ENCODE measurements around the gene EFTUD2.
A peak's percentile ranks its signal among the peaks of the same experiment; 100 is the strongest.
"Not testable (repeated sequence)": the region's sequence is repeated elsewhere in the genome, so short reads cannot be mapped to it uniquely, and the experiment has no call there.

Gene EFTUD2

DNA sequence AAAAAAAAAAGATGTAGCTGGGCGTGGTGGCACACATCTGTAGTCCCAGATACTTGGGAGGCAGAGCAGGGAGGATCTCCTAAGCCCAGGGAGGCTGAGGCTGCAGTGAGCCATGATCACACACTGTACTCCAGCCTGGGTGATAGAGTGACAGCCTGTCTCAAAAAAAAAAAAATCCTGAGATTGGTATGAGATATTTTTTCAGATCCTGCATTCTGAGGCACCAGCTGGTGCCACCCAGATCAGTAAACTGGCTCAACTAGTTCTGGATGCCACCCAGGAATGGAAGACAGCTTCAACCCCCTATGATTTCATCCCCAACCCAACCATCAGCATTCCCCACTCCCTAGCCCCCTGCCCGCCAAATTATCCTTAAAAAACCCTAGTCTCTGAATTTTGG is 62.0 kb downstream of the EFTUD2 start:
- peaks cover 5% of the 10 kb centered on the region for H3K27me3 ChIP-seq (ENCODE audit: low read depth, low read length)
- no peak overlapping the region for H3K4me3 ChIP-seq (ENCODE audit: low read depth in 1 of 2, low read length in 2 of 2)
- peaks cover 0 to 3% of the 10 kb centered on the region in 2 donors for H3K4me1 ChIP-seq (ENCODE audit: control insufficient read depth in 1 of 2, insufficient read depth in 2 of 2, low read length in 2 of 2)
- no peaks in the 10 kb centered on the region for H3K9me3 ChIP-seq (ENCODE audit: control insufficient read depth in 1 of 2, low read length in 2 of 2)
- H3K27ac ChIP-seq (ENCODE audit: low read length) = no peak overlapping the region
- no peaks in the 10 kb centered on the region for H3K36me3 ChIP-seq (ENCODE audit: control insufficient read depth in 1 of 2, insufficient read depth in 2 of 2, low read length in 2 of 2)

DNA sequence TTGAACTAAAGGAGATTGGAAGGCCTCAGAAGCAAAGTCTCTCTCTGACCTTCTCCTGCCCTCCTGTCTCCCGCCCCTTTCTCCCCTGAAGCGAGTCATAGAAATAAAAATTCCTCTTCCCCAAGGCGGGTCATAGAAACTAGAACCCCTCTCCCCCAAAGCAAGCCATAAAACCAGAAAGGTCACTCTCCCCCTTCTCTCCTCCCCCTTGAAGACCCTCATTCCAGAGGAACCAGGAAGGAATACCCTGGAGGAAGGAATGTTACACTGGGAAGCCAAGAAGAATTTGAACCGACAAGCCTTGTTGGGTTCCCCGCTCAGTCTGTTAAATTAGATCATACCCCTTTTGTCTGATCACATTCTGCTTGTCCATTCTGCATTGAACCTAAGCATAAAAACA is 66.4 kb downstream of the EFTUD2 start:
- Histone ChIP-seq H3K4me3 (ENCODE audit: low read depth in 1 of 2, low read length in 2 of 2) (no peak overlapping the region), H3K9me3 (ENCODE audit: control insufficient read depth in 1 of 2, low read length in 2 of 2) (no peaks in the 10 kb centered on the region), H3K27me3 (ENCODE audit: low read depth, low read length) (peaks cover 25% of the 10 kb centered on the region), H3K27ac (ENCODE audit: low read length) (no peak overlapping the region), H3K4me1 (ENCODE audit: control insufficient read depth in 1 of 2, insufficient read depth in 2 of 2, low read length in 2 of 2) (no peaks in the 10 kb centered on the region), H3K36me3 (ENCODE audit: control insufficient read depth in 1 of 2, insufficient read depth in 2 of 2, low read length in 2 of 2) (no peaks in the 10 kb centered on the region)

DNA sequence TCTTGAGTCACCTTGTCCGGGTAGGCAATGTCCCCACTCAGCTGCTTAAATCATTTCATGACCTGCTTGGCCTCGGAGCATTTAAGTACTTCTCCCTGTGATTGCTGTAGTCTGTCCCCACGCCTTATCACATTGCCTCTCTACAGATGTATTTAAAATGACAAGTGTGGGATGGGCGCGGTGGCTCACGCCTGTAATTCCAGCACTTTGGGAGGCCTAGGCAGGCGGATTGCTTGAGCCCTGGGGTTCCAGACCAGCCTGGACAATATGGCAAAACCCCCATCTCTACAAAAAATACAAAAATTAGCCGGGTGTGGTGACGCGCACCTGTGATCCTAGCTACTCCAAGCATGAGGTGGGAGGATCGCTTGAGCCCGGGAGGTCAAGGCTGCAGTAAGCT is 67.9 kb downstream of the EFTUD2 start:
- H3K4me3 ChIP-seq (ENCODE audit: low read depth in 1 of 2, low read length in 2 of 2) = no peak overlapping the region
- H3K4me1 ChIP-seq (ENCODE audit: control insufficient read depth in 1 of 2, insufficient read depth in 2 of 2, low read length in 2 of 2) = no peaks in the 10 kb centered on the region
- H3K36me3 ChIP-seq (ENCODE audit: control insufficient read depth in 1 of 2, insufficient read depth in 2 of 2, low read length in 2 of 2) = no peaks in the 10 kb centered on the region
- peaks cover 32% of the 10 kb centered on the region for H3K27me3 ChIP-seq (ENCODE audit: low read depth, low read length)
- no peak overlapping the region for H3K27ac ChIP-seq (ENCODE audit: low read length)
- no peaks in the 10 kb centered on the region for H3K9me3 ChIP-seq (ENCODE audit: control insufficient read depth in 1 of 2, low read length in 2 of 2)

DNA sequence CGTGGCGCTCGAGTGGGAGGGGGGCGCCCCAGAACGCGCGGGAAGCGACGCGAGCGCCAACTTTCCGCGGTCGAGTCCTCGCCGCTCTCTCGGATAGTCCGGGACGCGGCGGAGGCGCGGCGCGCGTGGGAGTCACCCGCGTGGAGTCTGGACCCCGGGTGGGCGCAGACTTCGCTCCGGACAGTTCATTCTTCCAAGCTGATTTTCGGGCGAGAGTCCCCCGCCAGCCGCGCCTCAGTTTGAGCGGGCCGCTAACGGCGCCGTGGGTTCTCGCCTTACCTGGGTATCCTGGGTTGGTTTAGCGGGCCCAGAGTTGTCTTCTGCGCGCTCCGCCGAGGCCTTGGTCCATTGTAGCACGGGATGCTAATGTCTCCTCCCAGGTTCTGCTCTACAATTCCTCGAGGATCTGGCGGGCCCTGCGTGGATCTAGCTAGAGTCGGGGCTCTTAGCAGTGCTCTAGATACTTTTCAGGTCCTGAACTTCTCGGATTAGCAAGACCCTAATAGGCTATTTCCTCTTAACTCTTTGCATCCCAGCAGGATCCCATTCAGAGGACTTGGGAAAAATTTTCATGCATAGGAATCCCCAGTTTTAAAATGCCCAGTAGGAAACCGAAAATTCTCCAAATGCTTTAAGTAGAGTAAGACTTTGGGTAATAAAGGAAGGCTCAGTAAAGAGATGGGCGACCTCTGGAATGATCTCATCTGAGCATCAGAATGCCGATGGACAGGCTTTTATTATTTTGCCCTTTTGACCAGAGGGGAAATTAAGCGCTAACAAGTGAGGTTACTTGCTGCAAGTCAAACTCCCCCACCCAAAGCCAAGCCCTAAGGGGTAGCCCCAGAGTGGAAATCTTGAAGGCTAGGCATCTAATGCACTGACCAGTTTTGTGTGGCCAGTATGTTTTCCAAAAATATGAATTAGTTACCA is 68.6 kb downstream of the EFTUD2 start:
- peaks cover 37% of the 10 kb centered on the region for H3K27me3 ChIP-seq (ENCODE audit: low read depth, low read length)
- peak overlapping the region in 1 of 2 donors; percentile 68 for H3K4me3 ChIP-seq (ENCODE audit: low read depth in 1 of 2, low read length in 2 of 2)
- no peak overlapping the region for H3K27ac ChIP-seq (ENCODE audit: low read length)
- H3K36me3 ChIP-seq (ENCODE audit: control insufficient read depth in 1 of 2, insufficient read depth in 2 of 2, low read length in 2 of 2) = no peaks in the 10 kb centered on the region
- H3K9me3 ChIP-seq (ENCODE audit: control insufficient read depth in 1 of 2, low read length in 2 of 2) = no peaks in the 10 kb centered on the region
- no peaks in the 10 kb centered on the region for H3K4me1 ChIP-seq (ENCODE audit: control insufficient read depth in 1 of 2, insufficient read depth in 2 of 2, low read length in 2 of 2)

DNA sequence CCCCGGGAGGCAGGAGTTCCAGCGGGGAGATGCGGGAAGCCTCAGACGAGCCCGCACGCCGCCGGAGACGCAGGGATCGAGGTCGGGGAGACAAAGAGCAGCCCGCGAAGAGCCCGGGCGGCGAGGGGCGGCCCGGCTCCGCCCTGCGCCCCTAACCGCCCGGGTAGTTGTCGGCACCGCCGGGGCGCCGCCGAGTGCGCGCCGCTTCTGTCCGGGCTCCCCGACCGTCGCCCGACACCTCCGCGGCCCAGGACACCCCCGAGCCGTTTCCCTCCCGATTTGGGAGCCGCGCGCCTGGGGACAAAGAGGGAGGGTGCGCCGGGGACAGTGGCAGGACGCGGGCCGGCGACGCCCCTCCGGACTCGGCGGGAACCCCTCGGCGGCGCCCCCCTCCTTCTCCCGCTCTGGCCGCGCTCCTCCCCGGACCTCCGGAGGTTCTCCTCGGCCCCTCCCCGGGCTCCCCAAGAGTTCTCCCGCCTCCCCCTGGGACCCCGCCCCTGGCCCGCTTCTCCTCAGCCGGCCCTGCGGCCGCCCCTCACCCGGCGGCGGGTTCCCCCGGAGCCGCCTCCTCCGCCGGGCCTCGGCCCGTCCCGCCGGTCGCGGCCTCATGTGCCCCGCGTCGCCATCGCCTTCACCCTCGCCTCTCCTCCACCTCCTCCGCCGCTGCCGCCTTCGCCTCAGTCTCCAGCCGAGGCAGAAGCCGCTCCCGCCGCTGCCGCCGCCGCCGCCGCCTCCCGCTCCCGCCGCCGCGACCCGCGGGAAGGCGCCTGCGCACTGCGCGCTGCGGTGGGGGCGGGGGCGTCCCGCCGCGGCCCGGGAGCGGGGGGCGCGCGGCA is 69.5 kb downstream of the EFTUD2 start, which contains the start of gene GJC1:
GJC1 (minus strand) TSS at position 765 of the 836 bp plus-strand sequence. CDS start 24,470 bp downstream, outside the sequence.
- Histone ChIP-seq H3K27me3 (ENCODE audit: low read depth, low read length) (peaks cover 37% of the 10 kb centered on the region), H3K4me1 (ENCODE audit: control insufficient read depth in 1 of 2, insufficient read depth in 2 of 2, low read length in 2 of 2) (no peaks in the 10 kb centered on the region), H3K4me3 (ENCODE audit: low read depth in 1 of 2, low read length in 2 of 2) (peak within 1 kb of the TSS; percentile 60 to 68), H3K27ac (ENCODE audit: low read length) (peak within 1 kb of the TSS; percentile 79), H3K9me3 (ENCODE audit: control insufficient read depth in 1 of 2, low read length in 2 of 2) (no peaks in the 10 kb centered on the region), H3K36me3 (ENCODE audit: control insufficient read depth in 1 of 2, insufficient read depth in 2 of 2, low read length in 2 of 2) (no peaks in the 10 kb centered on the region)

DNA sequence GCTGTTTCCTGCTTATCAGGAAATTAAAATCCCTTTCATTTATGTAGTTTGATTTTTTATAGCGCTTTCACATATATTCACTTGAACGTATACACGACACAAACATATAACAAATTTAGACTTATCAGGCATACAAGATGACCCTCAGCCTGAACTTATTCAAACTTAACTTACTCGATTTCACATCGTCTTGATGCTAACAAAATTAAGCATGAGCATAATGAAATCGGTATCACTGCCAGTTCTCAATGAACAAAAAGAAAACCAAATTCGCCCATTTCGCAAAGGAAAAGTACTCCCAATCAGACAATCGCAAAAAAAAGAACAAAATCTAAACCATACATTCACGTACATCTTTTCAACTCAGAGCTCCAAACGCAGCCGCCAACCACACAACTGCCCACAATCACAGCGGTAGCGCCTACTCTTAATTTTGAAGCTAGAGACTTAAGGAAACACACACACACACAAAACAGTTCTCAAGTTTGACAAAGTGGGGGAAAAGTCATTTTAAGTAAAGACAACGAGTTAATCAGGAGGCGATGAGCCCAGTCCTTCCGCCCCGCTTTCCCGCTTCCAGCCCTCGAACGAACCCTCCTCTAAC is 70.2 kb downstream of the EFTUD2 start:
- Histone ChIP-seq H3K4me3 (ENCODE audit: low read depth in 1 of 2, low read length in 2 of 2) (peak overlapping the region; percentile 60 to 68), H3K27me3 (ENCODE audit: low read depth, low read length) (peaks cover 36% of the 10 kb centered on the region), H3K27ac (ENCODE audit: low read length) (peak overlapping the region; percentile 79), H3K36me3 (ENCODE audit: control insufficient read depth in 1 of 2, insufficient read depth in 2 of 2, low read length in 2 of 2) (no peaks in the 10 kb centered on the region), H3K9me3 (ENCODE audit: control insufficient read depth in 1 of 2, low read length in 2 of 2) (no peaks in the 10 kb centered on the region), H3K4me1 (ENCODE audit: control insufficient read depth in 1 of 2, insufficient read depth in 2 of 2, low read length in 2 of 2) (no peaks in the 10 kb centered on the region)

DNA sequence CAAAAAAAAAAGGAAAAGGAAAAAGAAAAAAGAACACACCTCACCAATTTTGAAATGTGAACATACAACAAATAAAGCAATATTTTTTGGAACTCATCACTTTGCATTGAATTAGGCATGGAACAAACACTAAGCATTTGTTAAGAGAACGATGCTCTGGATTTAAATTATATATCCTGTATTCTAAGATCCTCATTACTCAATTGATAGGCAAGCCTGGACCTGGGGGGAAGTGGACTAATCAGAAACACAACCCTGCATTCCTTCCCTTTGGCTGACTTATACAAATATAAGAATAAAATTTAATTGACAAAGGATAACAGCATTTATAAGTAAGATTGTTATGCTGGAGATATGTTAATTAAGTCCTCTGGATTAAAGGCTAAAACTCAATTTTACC is 71.4 kb downstream of the EFTUD2 start:
- H3K36me3 ChIP-seq (ENCODE audit: control insufficient read depth in 1 of 2, insufficient read depth in 2 of 2, low read length in 2 of 2) = no peaks in the 10 kb centered on the region
- peaks cover 33% of the 10 kb centered on the region for H3K27me3 ChIP-seq (ENCODE audit: low read depth, low read length)
- H3K4me3 ChIP-seq (ENCODE audit: low read depth in 1 of 2, low read length in 2 of 2) = peak overlapping the region in 1 of 2 donors; percentile 68
- H3K9me3 ChIP-seq (ENCODE audit: control insufficient read depth in 1 of 2, low read length in 2 of 2) = no peaks in the 10 kb centered on the region
- H3K4me1 ChIP-seq (ENCODE audit: control insufficient read depth in 1 of 2, insufficient read depth in 2 of 2, low read length in 2 of 2) = no peaks in the 10 kb centered on the region
- H3K27ac ChIP-seq (ENCODE audit: low read length) = peak overlapping the region; percentile 79

DNA sequence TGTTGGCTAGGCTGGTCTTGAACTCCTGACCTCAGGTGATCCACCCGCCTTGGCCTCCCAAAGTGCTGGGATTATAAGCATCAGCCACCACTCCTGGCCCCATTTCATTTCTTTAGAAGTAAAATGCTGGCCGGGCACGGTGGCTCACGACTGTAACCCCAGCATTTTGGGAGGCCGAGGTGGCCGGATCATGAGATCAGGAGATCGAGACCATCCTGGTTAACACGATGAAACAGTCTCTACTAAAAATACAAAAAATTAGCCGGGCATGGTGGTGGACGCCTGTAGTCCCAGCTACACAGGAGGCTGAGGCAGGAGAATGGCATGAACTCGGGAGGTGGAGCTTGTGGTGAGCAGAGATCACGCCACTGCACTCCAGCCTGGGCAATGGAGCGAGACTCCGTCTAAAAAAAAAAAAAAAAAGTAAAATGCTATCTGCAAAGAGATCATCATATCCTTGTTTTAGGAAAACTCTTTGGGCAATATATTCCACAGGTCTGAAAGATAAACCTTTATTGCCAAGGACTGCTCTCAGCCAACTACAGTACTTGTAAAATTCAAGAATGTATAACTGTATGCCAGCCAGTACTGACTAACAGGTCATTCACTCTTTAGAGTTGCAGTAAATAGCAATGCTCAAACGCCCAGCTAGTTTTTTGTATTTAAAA is 73.0 kb downstream of the EFTUD2 start:
- Histone ChIP-seq H3K27me3 (ENCODE audit: low read depth, low read length) (peaks cover 33% of the 10 kb centered on the region), H3K4me1 (ENCODE audit: control insufficient read depth in 1 of 2, insufficient read depth in 2 of 2, low read length in 2 of 2) (no peaks in the 10 kb centered on the region), H3K36me3 (ENCODE audit: control insufficient read depth in 1 of 2, insufficient read depth in 2 of 2, low read length in 2 of 2) (no peaks in the 10 kb centered on the region), H3K27ac (ENCODE audit: low read length) (no peak overlapping the region), H3K4me3 (ENCODE audit: low read depth in 1 of 2, low read length in 2 of 2) (no peak overlapping the region), H3K9me3 (ENCODE audit: control insufficient read depth in 1 of 2, low read length in 2 of 2) (no peaks in the 10 kb centered on the region)

DNA sequence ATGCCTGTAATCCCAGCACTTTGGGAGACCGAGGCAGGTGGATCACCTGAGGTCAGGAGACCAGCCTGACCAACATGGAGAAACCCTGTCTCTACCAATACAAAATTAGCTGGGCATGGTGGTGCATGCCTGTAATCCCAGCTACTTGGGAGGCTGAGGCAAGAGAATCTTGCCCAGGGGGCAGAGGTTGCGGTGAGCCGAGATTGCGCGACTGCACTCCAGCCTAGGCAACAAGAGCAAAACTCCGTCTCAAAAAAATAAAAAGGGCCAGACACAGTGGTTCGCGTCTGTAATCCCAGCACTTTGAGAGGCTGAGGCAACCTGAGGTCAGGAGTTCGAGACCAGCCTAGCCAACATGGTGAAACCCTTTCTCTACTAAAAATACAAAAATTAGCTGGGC is 74.0 kb downstream of the EFTUD2 start:
- peaks cover 23% of the 10 kb centered on the region for H3K27me3 ChIP-seq (ENCODE audit: low read depth, low read length)
- H3K4me1 ChIP-seq (ENCODE audit: control insufficient read depth in 1 of 2, insufficient read depth in 2 of 2, low read length in 2 of 2); H3K9me3 ChIP-seq (ENCODE audit: control insufficient read depth in 1 of 2, low read length in 2 of 2); H3K4me3 ChIP-seq (ENCODE audit: low read depth in 1 of 2, low read length in 2 of 2); H3K27ac ChIP-seq (ENCODE audit: low read length); H3K36me3 ChIP-seq (ENCODE audit: control insufficient read depth in 1 of 2, insufficient read depth in 2 of 2, low read length in 2 of 2): not testable (repeated sequence)

DNA sequence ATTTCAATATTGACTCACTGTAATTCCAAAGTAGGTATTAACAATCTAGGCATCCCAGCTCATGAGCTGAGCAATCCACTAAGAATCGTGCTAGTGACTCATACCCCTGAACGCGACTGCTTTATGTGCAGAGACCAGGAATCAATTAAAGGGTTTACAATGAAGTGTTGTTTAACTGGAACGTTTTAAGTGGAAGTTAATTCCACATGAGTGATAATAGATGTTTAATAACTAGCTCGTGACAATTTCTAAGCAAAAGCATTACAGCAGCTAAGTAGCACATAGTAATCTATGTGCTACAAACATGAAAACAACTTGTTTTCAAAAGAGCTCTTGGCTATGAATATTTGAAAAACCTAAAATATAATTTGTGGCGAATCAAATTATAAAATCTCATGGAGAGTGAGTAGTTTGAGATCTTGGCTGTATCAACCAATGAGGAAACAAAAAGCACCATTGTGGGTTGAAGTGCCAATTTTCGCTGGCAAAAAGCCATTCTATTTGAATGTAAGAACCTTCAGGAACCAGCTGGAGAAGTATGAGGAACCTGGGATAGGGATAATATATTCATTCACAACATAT is 78.5 kb downstream of the EFTUD2 start:
- Histone ChIP-seq H3K4me3 (ENCODE audit: low read depth in 1 of 2, low read length in 2 of 2) (no peak overlapping the region), H3K4me1 (ENCODE audit: control insufficient read depth in 1 of 2, insufficient read depth in 2 of 2, low read length in 2 of 2) (no peaks in the 10 kb centered on the region), H3K9me3 (ENCODE audit: control insufficient read depth in 1 of 2, low read length in 2 of 2) (no peaks in the 10 kb centered on the region), H3K36me3 (ENCODE audit: control insufficient read depth in 1 of 2, insufficient read depth in 2 of 2, low read length in 2 of 2) (no peaks in the 10 kb centered on the region), H3K27ac (ENCODE audit: low read length) (peak overlapping the region; percentile 80), H3K27me3 (ENCODE audit: low read depth, low read length) (no peaks in the 10 kb centered on the region)
